ENCODE measurements around the gene CFDP1.

CFDP1 gene

DNA sequence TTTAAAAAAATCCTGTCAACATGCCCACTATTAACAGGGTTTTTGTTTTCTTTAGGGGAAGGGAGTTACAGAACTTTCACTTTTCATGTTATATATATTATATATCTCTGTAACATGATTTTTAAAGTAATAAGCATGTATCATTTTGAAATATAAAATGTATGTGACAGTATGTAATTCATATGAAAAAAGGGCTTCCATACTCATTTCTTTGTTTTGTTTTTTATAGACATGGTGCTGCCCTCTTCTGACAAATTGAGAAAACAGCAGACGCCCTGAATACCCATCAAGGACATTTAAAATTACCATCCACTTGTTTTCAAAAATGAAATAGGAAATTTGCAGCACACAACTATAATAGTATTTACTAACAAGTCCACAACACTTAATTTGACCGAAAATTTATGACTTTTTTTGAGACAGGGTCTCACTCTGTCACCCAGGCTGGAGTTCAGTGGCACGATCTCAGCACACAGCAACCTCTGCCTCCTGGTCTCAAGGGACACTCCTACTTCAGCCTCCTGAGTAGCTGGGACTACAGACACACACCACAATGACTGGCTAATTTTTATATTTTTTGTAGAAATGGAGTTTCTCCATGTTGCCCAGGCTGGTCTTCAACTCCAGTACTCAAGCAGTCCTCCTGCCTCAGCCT lies 30.4 kb downstream of the CFDP1 start:
- peak; percentile 66 for DNase-seq

DNA sequence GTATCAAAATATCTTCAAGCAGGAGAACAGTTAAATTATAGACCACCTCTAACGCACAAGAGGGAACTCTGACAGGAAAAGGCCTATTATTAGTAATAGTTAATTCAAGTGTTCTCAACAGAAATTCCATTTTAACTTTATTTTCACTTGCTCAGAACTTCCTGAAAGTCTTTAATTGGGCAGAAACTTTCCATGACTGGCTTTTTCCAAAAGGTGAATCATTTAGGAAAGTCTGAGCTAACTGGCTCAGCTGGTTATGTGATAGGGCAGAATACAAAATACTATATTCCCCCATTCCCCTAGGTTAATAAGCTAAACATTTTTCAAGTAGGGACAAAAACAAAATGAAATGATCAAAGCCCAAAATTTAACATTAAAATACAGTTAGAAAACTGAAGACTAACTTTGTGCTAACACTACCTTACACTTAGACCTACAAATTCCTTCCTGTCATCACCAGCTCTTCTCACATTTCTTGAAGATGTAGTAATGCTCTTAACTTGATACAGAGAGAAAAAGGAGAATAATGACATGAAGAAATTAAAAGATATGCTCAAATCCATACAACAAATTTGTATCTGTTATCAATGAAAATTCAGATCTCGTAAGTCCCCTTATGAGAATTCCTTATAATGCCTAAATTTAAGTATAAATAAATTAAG lies 31.0 kb downstream of the CFDP1 start:
- DNase-seq = no peak

- no peak for DNase-seq
Measured at GRCh38 chr16:75401691-75402090, 31.6 kb downstream of the CFDP1 start.

GRCh38 chr16:75398333-75398732 lies 35.0 kb downstream of the CFDP1 start:
- DNase-seq = no peak

DNA sequence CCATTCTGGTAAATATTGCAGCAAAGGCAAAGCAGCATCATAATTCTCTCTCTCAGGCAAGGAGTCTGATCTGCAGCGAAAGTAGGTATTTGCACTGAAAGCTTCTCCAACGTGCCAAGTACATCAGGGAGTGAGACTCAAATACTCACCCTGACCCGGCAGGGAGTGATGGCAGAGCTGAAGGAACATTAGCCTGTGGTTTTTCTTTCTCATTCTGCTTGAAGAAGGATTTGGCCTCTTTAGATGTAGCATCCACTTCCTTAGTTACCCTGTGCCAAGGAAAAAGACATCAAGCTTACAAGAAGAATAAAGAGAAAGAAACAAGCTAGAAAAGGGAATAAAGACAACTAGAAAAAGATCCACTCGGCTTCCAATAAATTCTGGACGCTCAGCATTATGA lies 38.4 kb downstream of the CFDP1 start:
- DNase-seq = no peak

DNA sequence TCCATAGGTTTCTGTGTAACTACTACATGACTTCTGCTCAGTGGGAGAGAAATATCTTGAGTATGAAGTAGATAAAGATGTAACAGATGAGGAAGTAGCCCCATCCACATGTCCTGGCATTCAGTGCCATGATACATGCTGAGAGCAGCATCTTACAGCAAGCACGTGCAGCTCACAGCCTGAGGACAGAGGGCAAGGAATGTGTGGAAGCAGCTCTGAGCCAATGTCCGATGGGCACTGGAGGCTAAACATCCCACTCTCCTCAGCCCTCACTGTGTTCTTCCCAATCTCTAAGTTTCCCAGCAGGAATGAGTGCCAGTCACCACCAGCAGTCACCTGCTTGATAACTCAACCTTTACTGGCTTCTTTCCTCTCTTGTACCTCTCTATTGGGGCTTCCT lies 40.4 kb downstream of the CFDP1 start:
- DNase-seq = no peak

- DNase-seq = no peak
Measured at GRCh38 chr16:75390926-75391653, 42.2 kb downstream of the CFDP1 start.

DNA sequence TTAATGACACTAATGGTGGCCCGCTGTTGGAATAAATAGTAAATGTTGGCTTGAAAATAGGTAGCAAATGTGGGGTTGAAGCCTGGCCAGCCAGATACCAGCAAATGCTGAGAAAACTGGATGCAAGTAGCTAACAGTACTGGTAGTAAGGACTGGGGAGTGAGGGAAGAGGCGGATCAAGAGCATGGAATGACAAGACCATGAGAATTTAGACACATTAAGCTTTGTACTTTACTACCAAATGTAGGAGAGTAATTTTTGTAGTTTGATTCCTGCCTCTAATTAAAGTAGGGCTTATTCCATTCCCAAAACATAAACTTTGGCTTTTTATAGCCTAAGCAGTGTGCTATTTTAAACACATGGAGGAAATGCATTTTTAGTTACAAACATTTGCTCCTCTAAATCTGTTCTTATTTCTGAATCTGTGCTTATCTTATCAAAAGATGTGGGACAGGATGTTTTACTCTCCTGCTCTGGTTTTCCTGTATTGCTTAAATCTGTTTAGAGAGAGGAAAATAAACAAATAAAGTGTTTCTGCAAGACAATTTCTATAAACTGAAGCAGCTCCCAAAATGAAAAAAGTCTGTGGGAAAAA lies 44.1 kb downstream of the CFDP1 start:
- no peak for DNase-seq

DNA sequence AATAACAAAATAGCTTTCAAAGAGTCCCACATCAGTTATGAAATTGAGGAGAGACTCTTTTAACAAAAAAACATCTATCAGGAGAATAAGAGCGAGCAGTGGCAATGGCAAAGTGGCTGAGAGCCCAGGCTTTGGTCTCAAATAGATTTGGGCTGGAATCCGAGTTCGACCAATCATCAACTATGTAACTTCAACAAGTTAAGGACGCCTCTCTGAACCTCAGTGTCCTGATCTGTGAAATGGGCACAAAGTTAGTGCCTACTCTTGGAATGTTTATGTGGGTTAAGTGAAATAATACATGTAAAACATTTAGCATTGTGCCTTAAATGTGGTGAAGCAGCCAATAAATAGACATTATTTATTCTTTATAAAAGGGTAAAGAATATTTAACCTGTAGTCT lies 45.4 kb downstream of the CFDP1 start:
- no peak for DNase-seq

GRCh38 chr16:75385507-75386152 lies 47.7 kb downstream of the CFDP1 start:
- peak; percentile 97 for DNase-seq

- DNase-seq = no peak
Measured at GRCh38 chr16:75383141-75383540, 50.2 kb downstream of the CFDP1 start.

DNA sequence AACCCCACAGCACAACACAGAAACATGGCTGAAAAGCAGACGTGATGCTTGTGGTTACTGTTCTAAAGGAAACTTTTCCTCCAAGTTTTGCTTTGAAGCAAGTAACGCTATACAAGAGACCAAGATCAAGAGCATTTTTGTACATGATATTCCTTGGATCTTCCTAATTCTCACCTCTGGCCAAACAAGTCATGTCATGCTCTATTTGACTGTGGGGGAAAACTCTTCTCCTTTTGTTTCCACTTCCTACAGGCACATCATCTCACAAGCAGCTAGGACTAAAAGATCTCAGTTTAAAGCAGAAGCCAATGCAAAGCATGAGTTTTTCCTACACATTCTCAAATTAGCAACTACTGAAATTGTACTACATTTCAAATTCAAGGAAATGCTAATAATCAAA lies 50.7 kb downstream of the CFDP1 start:
- DNase-seq = no peak

- DNase-seq = peak; percentile 16
Measured at GRCh38 chr16:75380870-75381269, 52.4 kb downstream of the CFDP1 start.

DNA sequence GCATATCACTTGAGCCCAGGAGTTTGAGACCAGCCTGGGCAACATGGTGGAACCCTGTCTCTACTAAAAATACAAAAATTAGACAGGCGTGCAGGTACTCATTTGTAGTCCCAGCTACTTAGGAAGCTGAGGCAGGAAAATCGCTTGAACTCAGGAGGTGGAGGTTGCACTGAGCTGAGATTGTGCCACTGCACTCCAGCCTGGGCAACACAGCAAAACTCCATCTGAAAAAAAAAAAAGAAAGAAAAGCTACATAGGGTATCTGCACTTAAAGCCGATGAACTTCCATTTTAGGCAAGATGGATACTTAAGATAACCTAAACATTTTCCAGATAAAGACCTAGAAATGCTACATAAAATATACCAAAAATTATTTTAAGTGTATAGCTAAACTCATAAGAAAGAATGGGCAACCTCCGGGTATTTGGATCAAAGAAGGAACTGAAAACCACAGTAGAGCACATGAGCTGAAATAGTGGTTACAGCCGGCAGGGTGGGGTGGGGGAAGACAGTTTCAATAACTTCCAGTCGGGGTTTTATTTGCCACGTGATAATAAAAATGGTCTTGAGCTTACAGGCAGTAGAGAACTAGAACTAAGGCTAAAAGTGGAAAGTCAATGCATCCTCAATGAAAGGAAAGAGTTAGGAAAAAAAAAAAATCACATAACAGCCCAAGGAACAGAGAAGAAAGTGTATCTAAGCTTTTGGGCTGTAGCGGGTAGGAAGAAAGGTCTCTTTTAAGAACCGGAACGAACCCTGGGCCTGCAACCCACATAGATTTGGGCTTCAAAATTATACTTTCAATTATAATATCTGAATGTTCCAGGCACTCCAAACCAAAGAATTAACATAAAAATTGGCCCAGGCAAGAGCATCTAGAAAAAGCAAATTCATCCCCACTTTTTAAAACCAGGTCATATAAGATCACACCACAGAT lies 53.1 kb downstream of the CFDP1 start:
- DNase-seq = peak; percentile 84

GRCh38 chr16:75379339-75379738 lies 54.0 kb downstream of the CFDP1 start:
- DNase-seq = no peak

- no peak for DNase-seq
Measured at GRCh38 chr16:75378616-75379015, 54.7 kb downstream of the CFDP1 start.

DNA sequence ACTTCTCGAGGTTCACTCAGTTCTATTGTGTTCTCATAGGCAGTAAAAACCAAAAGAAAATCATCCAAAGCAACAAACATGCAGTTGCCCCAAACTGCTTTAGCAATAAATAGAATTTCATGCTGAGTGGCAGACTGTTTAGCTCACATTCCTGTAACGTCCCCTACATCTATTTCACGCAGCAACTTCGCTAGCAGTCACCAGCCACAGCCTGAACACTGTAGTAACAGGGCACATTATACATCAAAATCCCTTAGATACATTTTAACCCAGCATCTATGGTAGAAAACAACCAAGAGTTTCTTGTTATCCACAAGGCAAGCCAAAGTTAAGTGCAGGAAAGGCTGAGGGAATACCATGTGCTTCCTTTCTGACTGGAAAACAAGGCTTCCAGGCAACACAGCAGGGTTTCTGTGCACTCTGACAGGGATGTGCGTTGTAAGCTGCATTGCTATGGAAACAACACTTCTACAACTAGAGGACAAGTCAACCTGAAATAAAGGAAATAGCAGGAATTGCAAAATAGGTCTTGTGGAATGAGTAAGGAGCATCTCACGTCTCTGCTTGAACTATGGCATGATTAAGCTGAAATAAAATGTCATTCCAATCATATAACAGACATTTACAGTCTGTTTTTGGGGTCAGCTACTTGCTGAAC lies 55.4 kb downstream of the CFDP1 start:
- no peak for DNase-seq

DNA sequence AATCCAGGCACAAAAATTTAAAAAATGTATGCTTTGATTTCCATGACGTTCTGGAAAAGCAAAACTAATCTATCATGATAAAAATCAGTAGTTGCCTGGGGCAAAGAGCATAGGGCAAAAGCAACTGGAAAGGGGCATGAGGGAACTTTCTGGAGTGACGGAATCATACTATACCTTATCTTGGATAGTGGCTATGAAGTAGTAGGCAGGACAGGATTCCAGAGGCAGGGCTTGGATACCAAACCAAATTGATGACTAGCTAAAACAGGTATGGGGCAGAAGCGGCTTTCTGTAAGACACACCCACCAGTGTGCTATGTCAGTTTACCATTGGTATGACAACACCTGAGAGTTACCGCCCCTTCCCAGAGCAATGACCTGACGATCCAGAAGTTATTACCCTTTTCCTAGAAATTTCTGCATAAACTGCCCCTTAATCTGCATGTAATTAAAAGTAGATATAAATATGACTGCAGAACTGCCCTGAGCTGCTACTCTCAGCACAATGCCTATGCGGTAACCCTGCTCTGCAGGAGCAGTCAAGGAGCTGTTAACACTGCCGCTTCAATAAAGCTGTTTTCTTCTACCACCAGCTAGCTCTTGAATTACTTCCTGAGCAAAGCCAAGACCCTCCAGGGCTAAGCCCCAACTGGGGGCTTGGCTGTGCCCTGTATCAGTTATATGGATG lies 56.7 kb downstream of the CFDP1 start:
- no peak for DNase-seq

DNA sequence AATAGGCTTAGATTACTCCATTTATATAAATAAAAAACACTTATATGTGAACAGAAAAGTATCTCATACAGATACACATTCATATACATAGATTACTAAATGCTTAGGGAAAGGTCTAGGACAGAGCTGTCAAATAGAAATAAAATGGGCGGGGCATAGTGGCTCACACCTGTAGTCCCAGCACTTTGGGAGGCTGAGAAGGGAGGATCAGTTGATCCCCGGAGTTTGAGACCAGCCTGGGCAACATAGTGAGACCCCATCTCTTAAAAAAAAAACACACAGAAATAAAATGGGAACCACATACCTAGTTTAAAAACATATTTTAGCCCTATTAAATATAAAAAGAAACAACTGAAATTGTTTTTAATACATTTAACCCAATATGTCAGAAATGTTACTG lies 58.9 kb downstream of the CFDP1 start:
- DNase-seq = no peak

DNA sequence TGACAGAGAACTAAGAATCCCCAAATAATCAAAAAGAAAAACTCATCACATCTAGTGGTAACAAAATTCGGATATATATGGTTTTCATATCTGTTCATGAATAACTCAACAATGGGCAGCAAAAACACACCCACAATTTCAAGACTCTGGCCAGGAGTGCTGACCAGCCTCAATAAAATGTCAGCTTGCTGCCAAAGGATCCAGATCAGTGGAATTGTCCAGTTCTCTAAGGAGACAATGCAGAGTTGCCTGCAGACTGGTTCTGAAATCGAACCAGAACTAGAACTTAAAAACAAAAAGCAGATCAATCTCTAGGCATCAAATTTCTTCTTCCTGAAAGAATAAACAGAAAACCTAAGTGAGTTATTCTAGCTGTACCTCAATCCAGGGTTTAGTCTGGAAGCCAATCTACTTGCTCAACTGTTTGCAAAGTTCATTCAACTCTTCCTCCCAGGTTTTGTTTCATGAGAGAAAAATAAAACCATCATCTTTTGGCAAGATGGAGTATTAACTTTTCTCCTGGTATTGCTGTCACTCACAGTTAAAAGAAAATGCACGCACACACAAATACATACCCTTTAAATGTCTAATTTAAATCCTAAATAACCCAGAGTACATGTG lies 61.0 kb downstream of the CFDP1 start:
- DNase-seq = no peak

GRCh38 chr16:75371171-75371570 lies 62.1 kb downstream of the CFDP1 start:
- DNase-seq = no peak

Measured in hematopoietic multipotent progenitor cell treated with erythropoietin and hydrocortisone succinate and interleukin-3 and kit ligand, for 6 days (in vitro differentiated cells).